MCF 10A (cell line): ENCODE measurements around the gene SLC26A9. TPM values are rescaled to one million over a fixed set of nuclear protein-coding genes. Genes with fewer than 3 reads are reported as not detected.
A peak's percentile ranks its signal among the peaks of the same experiment; 100 is the strongest.

ENCODE experiments used
- Bru-seq: library from RNA; stranded (reverse); fragments of 400-500 nt; gene quantifications from one replicate; lab custom pipeline; 2021; lab: Mats Ljungman, UMichigan
- BruChase-seq, 2 experiments: library from RNA; stranded (reverse); fragments of 400-500 nt; gene quantifications; one replicate each; lab custom pipeline; 2021; lab: Mats Ljungman, UMichigan
- BruUV-seq: library from RNA; stranded (reverse); fragments of 400-500 nt; replicated peaks from 2 replicates; lab custom pipeline; 2021; lab: Mats Ljungman, UMichigan
- CTCF ChIA-PET: fragments of 300-600 bp; sonication (Branson Sonifier 250); formaldehyde crosslinking; extraction: SDS; loops from one replicate; lab custom pipeline; 2021; ENCODE audit warnings: antibody characterized with exemption, inconsistent platforms; lab: Yijun Ruan, JAX
- POLR2A ChIA-PET: fragments of 300-600, 350-650 bp; sonication (Branson Sonifier 250); formaldehyde crosslinking; extraction: SDS; loops from one replicate; lab custom pipeline; 2020; ENCODE audit warnings: antibody characterized with exemption, inconsistent platforms; lab: Yijun Ruan, JAX
- DNase-seq: peaks from one replicate; pipeline ENCODE4 v3.0.0-alpha.2; 2018; ENCODE audit not compliant: unreplicated experiment
- H3K27ac Mint-ChIP-seq: one replicate; pipeline ENCODE4 v1.8.0; 2022; ENCODE audit warnings: mild to moderate bottlenecking, low read depth, mixed read lengths; ENCODE audit not compliant: unreplicated experiment
- H3K27me3 Mint-ChIP-seq: one replicate; pipeline ENCODE4 v1.8.0; 2022; ENCODE audit warnings: mixed read lengths; ENCODE audit not compliant: insufficient read depth, unreplicated experiment
- H3K36me3 Mint-ChIP-seq: one replicate; pipeline ENCODE4 v1.8.0; 2022; ENCODE audit warnings: mild to moderate bottlenecking, moderate library complexity, mixed read lengths; ENCODE audit not compliant: insufficient read depth, unreplicated experiment
- H3K4me1 Mint-ChIP-seq: one replicate; pipeline ENCODE4 v1.8.0; 2022; ENCODE audit warnings: mixed read lengths; ENCODE audit not compliant: insufficient read depth, unreplicated experiment
- H3K4me3 Mint-ChIP-seq: one replicate; pipeline ENCODE4 v1.8.0; 2022; ENCODE audit warnings: mild to moderate bottlenecking, moderate library complexity, mixed read lengths; ENCODE audit not compliant: unreplicated experiment
- H3K9me3 Mint-ChIP-seq: one replicate; pipeline ENCODE4 v1.8.0; 2022; ENCODE audit warnings: mixed read lengths; ENCODE audit not compliant: unreplicated experiment
- CTCF ChIP-seq: fragments of 200-600 bp; IDR thresholded peaks from one replicate; pipeline ENCODE4 v1.8.0; 2022; ENCODE audit warnings: antibody characterized with exemption, mild to moderate bottlenecking; ENCODE audit not compliant: unreplicated experiment
- intact Hi-C: fragments of 100-400 bp; cut with micrococcal nuclease; formaldehyde crosslinking; loops from 2 replicates; pipeline ENCODE4 v1.14.1; 2022
- long read RNA-seq: library from polyadenylated mRNA; stranded (forward); transcript quantifications from one replicate; pipeline ENCODE4 v2.0.0, GENCODE V29; 2022
- total RNA-seq: library from RNA; stranded (reverse); gene quantifications from 2 replicates; pipeline ENCODE4 v1.2.3, GENCODE V29; 2022

SLC26A9 gene
- total RNA-seq (not detected in 2 replicates), Bru-seq, nascent RNA (percentile 4 among the genes with signal in this experiment), BruChase-seq, experiment 1, labeled RNA remaining after a 6-hour chase (percentile 6 among the genes with signal in this experiment), BruChase-seq, experiment 2, labeled RNA remaining after a 2-hour chase (percentile 8 among the genes with signal in this experiment)
- long read RNA-seq, result 0 reads

GRCh38 chr1:205943245-205943644 lies at the start of gene SLC26A9:
Gene SLC26A9 (minus strand): TSS chr1:205943456. CDS start chr1:205935820, 7,636 bp downstream.
- ChIA-PET POLR2A (interaction anchor here (0.6 to 1.0 kb wide), 2 partner anchors 20 to 165 kb away, joined by 3 read pairs; no protein-coding TSS in a partner anchor), CTCF (interaction anchor here (0.5 to 13.7 kb wide), 6 partner anchors 17 to 958 kb away, joined by 3 to 198 read pairs (median 4); no protein-coding TSS in a partner anchor)
- no peak for DNase-seq
- no peak within 1 kb of the TSS for H3K27ac Mint-ChIP-seq
- no peak for TF ChIP-seq CTCF
- H3K4me1 Mint-ChIP-seq, result peaks cover 36% of the 10 kb centered on the region
- H3K9me3 Mint-ChIP-seq, result no peaks in the 10 kb centered on the region
- H3K4me3 Mint-ChIP-seq, result no peak within 1 kb of the TSS
- no peaks in the 10 kb centered on the region for H3K36me3 Mint-ChIP-seq
- H3K27me3 Mint-ChIP-seq, result peaks cover 99% of the 10 kb centered on the region
- BruUV-seq, result no TSS peak
- intact Hi-C loops, result no loop called here

GRCh38 chr1:205992218-205992882 lies 49.1 kb upstream of the SLC26A9 start:
- no peak for TF ChIP-seq CTCF
- peaks cover 8% of the 10 kb centered on the region for H3K4me1 Mint-ChIP-seq
- no peaks in the 10 kb centered on the region for H3K9me3 Mint-ChIP-seq
- H3K36me3 Mint-ChIP-seq, result peaks cover 31% of the 10 kb centered on the region
- H3K27ac Mint-ChIP-seq, result no peak overlapping the region
- CTCF ChIA-PET, result interaction anchor here (0.6 to 5.3 kb wide), 14 partner anchors 8 to 817 kb away, joined by 3 to 45 read pairs (median 5); partner anchors contain the start of gene RAB7B
- no TSS peak for BruUV-seq
- POLR2A ChIA-PET, result interaction anchor here (0.9 to 4.5 kb wide), 6 partner anchors 8 to 114 kb away, joined by 3 to 28 read pairs (median 3); partner anchors contain the start of gene RAB7B
- no peaks in the 10 kb centered on the region for H3K27me3 Mint-ChIP-seq
- intact Hi-C loops, result no loop called here
- no peak for DNase-seq
- no peak overlapping the region for H3K4me3 Mint-ChIP-seq

DNA sequence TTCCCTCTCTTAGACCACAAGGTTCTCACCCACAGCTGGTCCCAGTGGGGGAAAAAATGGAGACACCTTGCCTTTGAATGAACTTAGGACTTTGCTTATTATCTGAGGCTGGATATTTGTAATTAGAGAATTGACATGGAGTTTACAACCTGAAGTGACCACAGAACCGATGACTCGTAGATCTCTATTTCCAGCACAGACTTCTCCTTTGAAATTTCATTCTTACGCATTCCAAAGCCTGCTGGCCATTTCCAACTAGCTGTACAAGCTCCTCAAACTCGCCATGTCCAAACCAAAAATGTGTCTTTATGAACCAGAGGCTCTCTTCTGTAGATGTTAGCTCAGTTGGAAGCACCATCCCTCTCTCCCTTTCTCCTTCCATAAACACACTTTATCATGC lies 48.0 kb upstream of the SLC26A9 start:
- Mint-ChIP-seq H3K27me3 (no peaks in the 10 kb centered on the region), H3K9me3 (no peaks in the 10 kb centered on the region), H3K4me1 (peaks cover 8% of the 10 kb centered on the region), H3K4me3 (no peak overlapping the region), H3K36me3 (peaks cover 36% of the 10 kb centered on the region), H3K27ac (no peak overlapping the region)
- BruUV-seq, result no TSS peak
- TF ChIP-seq CTCF, result no peak
- no peak for DNase-seq
- CTCF ChIA-PET, result interaction anchor here (0.6 to 5.3 kb wide), 13 partner anchors 8 to 332 kb away, joined by 3 to 45 read pairs (median 4); no protein-coding TSS in a partner anchor
- POLR2A ChIA-PET, result interaction anchor here (0.5 to 4.5 kb wide), 4 partner anchors 9 to 1060 kb away, joined by 3 to 28 read pairs (median 3); partner anchors contain the start of genes RAB7B and YOD1
- intact Hi-C loops, result no loop called here

DNA sequence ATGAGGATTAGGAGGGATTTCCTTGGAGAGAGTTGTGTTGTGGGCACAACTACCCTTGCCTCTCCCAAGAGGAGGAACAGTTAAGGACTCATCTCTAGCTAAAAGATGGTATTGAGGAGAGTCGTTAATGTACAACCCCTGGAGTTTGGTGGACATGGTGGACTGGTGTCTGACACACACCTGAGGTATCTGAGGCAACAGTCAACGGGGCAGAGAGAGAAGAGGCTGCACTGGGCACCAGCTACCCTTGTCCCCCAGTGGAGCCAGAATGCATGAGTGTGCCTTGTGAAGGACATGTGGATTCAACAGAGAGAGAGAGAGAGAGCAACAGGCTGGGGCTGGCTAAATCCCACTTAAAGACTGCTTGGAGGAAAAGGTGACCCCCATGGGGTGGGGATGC lies 47.0 kb upstream of the SLC26A9 start:
- no peaks in the 10 kb centered on the region for H3K9me3 Mint-ChIP-seq
- H3K27me3 Mint-ChIP-seq, result no peaks in the 10 kb centered on the region
- no TSS peak for BruUV-seq
- POLR2A ChIA-PET, result interaction anchor here (1.1 to 4.5 kb wide), 2 partner anchors 10 to 13 kb away, joined by 3 to 28 read pairs; partner anchors contain the start of gene RAB7B
- CTCF ChIA-PET, result interaction anchor here (0.6 to 5.3 kb wide), 6 partner anchors 9 to 120 kb away, joined by 3 to 45 read pairs (median 5); no protein-coding TSS in a partner anchor
- TF ChIP-seq CTCF, result no peak
- no peak for DNase-seq
- peaks cover 8% of the 10 kb centered on the region for H3K4me1 Mint-ChIP-seq
- H3K36me3 Mint-ChIP-seq, result peaks cover 36% of the 10 kb centered on the region
- intact Hi-C loops, result no loop called here
- H3K4me3 Mint-ChIP-seq, result no peak overlapping the region
- H3K27ac Mint-ChIP-seq, result no peak overlapping the region
